Endometrial microvascular endothelial cells (primary cell): ENCODE measurements around the gene AJAP1. TPM values are rescaled to one million over a fixed set of nuclear protein-coding genes. Genes with fewer than 3 reads are reported as not detected.

ENCODE experiments used
- in situ Hi-C: cut with HindIII; loops from 2 replicates; pipeline ENCODE4 v1.10.0; 2017; ENCODE audit warnings: low sequenced_read_pairs, low pct_unique_long_range_greater_than_20kb; ENCODE audit errors: inconsistent ontology term
- total RNA-seq: library from RNA; depleted of rRNA; stranded (reverse); fragments of >200 nt; gene quantifications from one replicate; pipeline ENCODE4 v1.2.3, GENCODE V29; 2015; ENCODE audit errors: inconsistent ontology term

AJAP1 gene
- total RNA-seq, 1 donor from 2014 or later: not detected

DNA sequence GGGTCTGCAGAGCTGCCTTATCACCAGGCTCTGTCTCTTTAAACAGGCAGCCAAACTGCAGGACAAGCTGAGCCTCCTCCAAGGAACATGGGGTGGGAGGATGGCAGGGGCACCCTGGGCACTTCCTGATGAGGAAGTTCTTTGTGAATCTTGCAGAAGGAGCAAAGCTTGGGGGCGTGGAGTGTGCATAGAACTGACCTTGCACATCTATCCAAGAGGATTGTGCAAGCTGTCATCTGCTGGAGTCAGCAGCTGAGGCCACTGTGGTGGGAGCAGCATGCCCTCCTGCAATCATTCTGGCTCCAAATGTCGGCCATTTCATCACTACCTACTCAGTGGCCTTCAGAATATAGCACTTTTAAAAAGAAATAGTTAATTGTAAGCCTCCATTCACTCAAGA is 182.2 kb downstream of the AJAP1 start:
- in situ Hi-C loops: no loop called here

- in situ Hi-C loops: no loop called here
Measured at GRCh38 chr1:4837031-4837600, 182.7 kb downstream of the AJAP1 start.

DNA sequence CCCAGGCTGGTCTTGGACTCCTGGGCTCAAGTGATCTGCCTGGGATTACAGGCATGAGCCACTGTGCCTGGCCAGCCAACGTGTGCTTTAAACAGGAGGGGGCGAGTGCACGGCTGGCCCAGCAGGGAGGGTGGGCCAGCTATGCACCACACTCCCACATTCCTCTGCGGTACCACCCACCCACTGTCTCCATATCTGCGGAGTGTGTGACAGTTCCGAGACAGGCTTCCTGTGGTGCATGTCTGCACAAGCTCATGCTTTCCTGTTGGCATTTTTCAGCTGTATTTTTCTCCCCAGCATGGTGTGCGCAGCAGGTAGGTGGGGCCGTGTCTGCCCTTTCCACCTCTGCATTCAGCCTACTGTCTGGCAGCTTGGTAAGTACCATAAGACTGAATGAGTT is 183.3 kb downstream of the AJAP1 start:
- in situ Hi-C loops: no loop called here

DNA sequence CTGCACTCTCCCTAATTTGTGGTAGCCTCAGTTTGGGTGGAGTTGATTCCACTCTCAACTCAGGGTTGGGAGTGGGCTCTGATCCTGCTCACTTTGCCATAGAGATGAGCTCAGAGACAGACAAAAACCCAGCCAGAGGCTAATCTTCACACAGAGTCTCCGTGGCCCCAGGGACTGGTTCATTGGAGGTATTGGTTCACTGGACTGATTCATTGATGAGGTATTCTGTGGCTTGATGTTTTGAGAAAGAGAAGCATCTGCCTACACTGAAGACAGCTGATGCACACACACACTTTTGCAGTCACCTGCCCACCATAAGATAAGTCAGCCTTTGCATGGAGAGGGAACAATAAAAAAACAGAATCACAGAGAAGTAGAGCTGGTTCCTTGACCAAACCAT is 183.8 kb downstream of the AJAP1 start:
- in situ Hi-C loops: no loop called here
